Measurements from ENCODE around the gene BEST1.
"Not testable (repeated sequence)": the region's sequence is repeated elsewhere in the genome, so short reads cannot be mapped to it uniquely, and the experiment has no call there.

Gene BEST1

DNA sequence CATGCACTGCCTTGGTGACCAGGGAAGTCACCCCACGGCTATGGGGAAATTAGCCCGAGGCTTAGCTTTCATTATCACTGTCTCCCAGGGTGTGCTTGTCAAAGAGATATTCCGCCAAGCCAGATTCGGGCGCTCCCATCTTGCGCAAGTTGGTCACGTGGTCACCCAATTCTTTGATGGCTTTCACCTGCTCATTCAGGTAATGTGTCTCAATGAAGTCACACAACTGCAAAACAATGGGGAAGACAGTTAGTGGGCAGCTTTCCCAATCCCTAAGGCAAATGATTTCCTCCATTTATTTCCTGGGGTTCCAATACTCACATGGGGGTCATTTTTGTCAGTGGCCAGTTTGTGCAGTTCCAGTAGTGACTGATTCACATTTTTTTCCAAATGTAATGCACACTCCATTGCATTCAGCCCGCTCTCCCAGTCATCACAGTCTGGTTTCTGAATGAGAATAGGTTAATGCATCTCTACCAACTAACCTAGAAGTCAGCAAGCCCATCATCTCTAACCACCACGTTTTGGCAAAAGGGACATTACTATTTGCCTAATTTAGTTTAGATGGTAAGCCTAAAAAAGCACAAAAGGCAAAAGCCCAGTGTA is 14.6 kb downstream of the BEST1 start:
- not testable (repeated sequence) for DNase-seq (ENCODE audit: low read depth)

DNA sequence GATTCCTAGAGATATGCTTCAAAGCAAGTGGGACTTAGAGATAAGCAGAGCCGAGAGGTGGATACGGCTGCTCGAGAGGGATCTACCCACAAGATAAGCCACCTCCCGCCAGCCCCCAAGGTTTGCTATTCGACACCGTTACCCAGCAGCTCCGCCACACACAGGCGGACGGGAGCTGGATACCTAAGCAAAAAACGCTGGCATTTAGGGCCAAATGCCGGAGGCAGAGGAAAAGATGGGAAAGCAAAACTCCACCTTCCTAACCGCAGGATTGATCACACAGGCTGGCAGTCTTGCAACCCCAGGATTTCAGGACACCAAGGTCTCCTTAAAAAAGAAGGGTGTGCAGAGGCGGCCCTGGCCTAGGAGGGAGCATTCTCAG is 16.6 kb downstream of the BEST1 start:
- DNase-seq (ENCODE audit: low read depth): no peak

DNA sequence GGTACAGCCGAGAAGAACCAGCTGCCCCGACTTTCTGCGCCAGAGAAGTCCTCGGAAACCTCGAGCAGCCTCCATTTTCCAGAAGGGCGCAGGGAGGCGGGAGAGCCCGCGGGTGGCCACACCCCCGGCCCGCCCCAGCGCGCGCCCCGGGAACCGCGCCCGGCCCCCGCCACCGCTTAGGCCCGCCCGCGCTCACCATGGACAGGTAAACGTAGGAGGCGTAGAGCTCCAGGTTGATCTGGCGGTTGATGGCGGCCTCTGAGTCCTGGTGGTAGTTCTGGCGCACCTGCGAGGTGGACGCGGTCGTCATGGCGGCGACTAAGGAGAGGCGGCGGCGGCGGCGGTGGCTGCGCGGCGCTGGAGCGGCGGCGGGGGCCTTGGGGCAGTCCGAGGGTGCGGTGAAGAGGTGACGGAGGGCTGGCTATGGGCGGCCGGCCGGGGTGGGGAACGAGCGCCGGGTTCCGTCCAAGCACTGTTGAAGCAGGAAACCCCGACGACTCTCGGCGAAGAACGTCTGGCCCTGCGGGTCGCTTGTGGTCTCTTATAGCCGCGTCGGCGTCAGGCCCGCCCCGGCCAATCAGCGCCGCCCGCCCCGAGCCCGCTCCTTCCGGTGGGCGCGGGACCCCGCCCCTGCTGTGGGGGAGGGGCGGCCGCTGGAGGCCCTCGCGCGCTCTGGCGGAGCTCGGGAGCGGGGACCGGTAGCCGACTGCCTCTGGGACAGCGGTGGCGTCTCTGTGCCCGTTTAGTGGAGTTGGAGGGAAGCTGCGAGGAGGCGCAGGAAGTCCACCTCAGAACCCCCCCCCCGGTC is 17.2 kb downstream of the BEST1 start, which contains the start of gene FTH1:
FTH1 (minus strand) TSS at position 519 of the 808 bp plus-strand sequence; CDS start at position 310, 209 bp downstream.
- peak; percentile 56 for DNase-seq (ENCODE audit: low read depth)

DNA sequence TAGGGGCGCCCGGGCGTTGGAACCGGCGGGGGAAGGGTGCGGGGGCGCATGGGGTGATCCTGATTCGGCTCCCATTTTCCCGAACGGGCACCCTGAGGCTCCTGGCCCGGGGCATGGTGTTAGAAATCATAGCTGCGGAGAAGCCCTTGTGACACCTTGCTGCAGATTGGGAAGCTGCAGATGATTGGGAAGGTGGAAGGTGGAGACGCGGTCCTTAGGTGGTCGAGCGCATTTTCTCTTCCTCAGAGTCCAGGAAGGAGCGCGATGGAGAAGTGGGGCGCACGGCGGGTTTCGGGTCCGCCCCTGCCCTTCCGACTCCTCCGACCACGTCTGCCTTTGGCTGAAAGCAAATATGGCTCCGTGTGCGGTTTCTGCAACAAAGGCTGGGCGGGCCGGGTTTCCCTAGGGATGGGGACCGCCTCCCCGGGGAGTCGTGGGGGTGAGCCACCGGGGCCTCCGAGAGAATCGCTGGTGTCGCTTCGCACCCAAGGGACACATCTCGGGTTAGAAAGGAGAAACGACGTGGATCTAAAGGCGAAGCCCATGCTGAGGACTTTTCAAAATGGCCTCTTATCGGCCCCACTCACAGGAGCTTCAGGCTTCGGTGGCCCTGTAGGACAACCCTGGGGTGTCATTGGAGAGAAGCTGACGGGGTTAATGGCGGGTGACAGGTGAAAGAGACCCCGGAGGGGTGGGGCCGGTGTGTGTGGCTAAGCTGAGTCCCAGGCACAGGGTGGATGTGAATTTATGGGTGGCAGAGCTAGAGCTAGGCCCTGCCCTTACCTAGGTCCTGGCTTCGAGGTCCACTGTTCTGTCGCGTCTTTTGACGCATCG is 18.0 kb downstream of the BEST1 start:
- no peak for DNase-seq (ENCODE audit: low read depth)

DNA sequence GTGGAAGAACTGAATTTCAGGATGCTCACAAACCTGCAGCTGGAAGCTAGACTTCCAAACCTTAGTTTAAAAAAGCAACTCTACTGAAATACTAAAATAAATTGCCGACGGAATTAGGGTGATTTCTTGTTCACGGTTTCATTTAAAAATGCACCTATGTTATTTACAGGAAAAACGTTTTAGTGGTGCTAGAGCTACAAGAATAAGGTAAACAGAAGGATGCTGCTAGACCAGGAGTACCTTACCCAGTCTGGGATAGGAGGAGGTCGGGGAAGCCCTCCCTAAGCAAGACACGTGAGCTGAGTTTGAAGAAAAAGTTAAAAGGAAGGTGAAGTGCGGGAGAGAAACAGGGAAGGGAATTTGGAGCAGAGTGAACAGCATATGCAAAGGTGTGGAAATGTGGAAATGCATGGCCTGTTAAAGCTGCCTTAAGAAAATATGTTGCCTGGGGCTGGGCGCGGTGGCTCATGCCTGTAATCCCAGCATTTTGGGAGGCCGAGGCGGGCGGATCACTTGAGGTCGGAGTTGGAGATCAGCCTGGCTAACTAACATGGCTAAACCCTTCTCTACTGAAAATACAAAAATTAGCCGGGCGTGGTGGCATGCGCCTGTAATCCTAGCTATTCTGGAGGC is 18.7 kb downstream of the BEST1 start:
- no peak for DNase-seq (ENCODE audit: low read depth)

DNA sequence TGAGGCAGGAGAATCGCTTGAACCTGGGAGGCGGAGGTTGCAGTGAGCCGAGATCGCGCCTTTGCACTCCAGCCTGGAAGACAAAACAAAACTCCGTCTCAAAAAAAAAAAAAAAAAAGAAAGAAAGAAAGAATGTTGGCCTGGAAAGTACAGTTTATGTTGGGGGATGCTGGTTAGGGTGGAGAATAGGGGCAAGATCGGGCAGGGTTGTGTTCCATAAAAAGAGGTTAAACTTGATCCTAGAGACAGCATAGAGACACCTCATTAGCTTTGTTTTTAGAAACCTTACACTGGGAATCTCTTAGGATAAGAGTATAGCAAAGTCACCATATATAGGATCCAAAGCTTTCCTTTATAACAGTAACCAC is 19.2 kb downstream of the BEST1 start:
- DNase-seq (ENCODE audit: low read depth): no peak

DNA sequence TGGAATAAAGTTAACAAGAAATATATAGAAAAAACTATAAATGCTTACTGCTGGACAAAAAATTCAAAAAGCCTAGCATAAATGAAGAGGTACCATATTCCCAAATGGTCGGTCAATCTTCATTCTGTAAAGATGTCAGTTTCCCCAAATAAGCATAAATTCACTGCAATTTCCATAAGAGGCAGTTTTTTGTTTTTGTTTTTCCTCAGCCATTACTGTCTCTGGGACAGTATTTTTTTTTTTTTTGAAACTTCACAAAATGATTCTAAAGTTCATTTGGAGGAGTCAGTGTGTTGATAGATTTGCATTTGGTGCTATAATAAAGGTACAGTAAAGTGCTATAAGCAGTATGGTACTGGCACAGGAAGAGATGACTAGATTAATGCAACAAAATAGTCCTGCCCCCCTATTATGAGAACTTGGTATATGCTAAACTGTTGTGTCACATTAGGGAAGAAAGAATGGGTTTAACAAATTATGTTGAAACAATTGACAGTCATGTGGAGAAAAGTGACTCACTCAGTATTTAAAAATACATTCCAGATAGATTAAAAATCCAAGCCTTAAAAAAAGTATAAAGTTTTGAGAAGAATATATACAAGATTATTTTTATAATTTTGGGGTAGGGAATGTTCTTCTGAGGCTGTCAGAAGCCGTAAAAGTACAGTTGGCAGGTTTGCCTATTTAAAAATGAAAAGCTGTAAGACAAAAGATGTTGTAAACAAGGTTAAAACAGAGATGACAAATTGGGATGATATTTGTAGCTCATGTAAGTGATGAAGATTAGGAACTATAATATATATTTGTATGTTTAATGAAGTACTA is 19.9 kb downstream of the BEST1 start:
- DNase-seq (ENCODE audit: low read depth): no peak

DNA sequence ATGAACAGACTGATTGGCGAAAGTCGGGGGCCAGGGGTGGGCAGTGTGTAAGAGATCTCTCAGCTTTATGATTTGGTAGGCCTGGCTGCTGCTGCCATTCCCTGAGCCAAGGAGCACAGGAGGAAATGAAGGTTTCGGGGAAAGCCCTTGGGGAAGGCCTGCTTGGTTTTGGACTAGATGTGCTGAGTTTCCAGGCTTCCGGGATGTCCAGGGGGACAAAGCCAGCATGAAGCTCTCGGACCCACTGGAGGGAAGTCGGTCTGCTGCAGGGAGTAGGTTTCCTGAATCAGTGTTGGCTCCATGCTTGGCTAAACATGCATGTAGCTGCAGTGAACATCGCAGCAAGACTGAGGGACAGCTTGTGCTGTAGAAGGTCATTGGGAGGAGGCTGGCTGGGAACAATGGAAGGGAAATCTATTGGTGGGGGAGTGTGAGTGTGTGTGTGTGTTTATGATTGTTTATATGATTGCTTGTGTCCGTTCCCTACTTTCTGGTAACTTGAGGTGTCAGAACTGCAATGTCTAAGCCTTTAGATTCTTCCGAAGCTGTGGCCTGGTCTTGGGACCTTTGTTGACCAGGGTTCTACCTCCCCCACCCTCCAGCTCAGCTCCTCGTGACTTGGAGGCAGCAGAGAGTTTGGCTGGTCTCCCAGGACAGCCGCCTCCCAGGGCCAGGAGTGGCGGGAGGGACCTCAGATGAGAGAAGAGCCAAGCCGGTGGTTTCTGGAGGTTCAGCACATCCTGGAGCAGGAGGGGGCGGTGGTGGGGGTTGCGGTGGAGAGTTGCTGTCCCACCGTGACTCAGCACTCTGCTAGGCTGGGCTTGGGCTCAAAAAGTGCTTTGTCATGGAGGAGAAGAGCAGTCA is 21.3 kb downstream of the BEST1 start:
- DNase-seq (ENCODE audit: low read depth): no peak

DNA sequence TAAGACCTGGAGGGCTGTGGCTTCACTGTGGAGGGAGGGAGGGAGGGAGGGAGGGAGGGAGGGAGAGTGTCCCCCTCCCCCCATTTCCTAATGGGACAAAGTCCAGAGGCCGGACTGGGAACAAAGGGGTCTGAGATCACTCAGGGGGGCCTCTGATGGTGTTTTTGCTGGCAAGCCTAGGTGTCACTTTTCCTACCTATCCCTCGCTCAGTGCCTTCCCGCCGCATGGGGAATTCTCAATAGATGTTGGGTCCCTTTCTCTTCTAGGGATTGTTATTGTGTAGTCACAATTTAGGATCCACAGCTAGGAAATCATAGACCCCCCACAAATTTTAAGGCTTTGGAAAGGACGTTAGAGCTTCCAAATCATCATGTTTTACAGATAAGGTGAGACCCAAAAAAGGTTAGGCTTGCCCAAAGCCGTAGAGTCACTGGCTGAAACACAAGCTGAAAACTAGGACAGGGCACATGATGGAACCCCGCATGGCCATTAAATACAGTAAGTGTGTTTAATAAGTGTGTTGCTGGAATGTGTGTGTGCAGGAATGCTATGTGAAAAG is 22.0 kb downstream of the BEST1 start:
- DNase-seq (ENCODE audit: low read depth): no peak

DNA sequence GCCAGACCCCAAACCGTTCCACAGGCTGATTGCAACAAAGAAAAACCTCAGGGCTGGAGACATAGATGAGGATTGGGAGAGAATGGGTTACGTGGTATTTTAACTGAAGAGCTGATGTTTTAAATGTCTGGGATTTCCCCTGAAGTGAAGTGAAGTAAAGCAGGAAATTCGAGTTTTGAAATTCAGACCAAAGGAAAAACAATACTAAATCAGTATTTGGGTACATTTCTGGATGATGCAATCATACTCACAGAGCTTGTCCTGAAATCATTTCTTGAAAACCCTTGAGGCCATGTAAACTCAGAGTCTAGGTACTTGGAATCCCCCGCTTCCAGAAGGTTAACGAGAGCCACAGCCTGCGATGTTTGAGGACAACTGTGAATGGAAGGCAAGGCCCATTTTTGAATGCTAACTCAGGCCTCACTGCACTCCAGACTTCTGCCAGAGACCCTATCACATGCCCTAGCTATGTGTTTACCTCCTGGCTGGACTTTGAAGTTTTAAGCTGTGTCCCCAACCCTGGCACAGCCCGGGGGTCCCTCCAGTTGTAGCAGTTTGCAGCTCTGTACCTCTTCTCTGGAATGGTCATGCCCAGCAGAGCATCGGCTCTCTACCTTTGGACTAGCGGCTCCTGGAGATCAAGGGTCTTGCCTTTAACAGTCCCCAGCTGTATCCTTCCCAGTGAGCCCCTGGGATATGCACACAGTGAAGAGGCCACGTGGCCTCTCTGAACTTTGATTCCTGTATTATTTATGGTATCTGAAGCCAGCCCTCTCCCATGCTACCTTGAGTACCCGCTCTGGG is 22.7 kb downstream of the BEST1 start:
- no peak for DNase-seq (ENCODE audit: low read depth)

DNA sequence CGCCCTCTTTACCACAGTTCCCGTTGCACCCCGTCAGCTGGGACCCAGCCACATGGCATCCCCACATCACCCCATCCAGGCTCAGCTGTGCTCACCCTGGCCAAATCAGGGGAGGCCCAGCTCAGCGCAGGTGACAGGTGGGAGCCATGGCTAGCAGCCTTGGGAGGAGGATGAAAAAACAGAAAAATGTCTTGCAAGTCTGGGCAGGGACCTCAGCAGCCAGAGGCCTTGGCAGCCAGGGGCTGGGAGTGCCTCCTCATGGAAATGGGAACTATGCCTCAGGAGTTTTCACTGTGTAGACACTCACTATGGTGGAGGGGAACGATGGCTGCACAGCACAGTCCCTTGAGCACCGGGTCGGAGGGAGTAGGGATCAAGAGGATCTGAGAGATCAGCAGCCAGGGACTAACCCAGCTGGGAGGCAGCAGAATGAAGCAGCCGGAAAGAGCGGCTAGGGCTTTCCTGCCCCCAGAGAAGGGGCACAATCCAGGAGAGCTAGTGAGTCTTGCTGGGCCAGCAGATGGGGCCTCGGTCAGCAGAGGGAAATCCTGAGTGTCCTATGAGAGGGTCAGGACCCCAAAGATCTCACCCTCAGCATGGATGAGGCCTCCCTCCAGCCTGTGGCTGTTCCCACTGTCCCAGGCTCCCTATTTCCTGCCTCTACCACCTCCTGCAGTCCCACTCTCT is 23.5 kb downstream of the BEST1 start:
- DNase-seq (ENCODE audit: low read depth): no peak

GRCh38 chr11:61974766-61975631 is 24.8 kb downstream of the BEST1 start:
- DNase-seq (ENCODE audit: low read depth): no peak

DNA sequence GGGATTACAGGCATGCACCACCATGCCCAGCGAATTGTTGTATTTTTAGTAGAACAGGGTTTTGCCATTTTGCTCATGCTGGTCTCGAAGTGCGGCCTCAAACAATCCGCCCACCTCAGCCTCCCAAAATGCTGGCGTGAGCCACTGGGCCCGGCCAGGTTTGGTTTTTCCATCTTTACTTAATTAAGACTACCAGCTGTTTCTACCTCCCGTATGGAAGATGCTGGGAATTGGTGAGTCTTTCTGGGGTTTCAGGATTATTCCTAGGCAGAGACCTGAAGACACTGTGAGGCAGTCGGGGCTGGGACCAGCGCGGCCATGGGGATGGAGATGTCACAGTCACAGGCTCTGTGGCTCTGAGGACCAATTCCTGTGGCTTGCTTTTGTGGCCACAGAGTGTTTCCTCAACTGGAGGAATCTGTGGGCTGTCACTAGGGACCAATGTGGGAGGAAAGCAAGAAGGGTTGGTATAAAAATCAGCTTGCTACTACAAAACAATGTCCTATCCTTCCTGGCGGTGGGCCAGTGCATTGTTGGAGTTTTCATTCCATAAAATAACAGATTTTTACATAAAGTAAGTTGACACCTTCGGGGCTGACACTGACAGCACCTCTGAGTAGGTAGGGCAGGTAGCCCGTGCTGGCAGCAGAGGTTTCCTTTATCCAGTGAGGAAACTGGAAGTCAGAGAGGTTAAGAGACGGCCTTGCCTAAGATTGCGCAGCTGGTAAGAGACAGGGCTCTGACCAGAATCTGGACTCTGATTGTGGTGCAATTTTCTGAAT is 25.7 kb downstream of the BEST1 start:
- no peak for DNase-seq (ENCODE audit: low read depth)

GRCh38 chr11:61976420-61976800 is 26.3 kb downstream of the BEST1 start:
- no peak for DNase-seq (ENCODE audit: low read depth)

DNA sequence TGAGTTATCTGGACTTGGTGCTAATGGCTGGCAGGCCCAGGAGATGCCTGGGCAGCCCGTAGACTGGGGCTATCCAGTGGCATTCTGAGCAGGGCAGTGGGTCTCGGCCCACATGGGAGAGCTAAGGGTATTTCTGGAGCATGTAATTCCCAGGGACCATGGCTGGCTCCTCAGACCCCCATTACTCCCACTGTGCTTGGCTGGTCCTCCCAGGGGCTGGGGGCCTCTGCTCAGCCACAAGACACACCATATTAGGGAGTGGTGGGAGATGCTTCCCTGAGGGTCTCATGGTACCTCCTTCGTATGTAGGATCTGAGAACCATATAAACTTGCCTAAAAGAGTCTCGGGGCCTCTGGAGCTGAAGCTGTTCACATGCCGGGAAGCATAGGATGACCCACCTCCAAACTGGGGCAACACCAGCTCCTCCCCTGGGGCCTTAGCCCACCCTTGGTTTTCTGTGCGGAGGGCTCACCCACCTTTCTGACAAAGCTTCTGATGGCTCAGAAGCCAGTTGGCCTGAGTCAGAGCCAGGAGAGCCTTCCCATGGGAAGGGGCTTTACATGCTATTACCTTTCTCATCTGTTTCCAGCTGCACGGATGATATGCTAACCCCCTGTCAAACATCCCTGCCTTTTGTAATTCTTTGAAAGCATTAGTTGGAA is 26.8 kb downstream of the BEST1 start:
- DNase-seq (ENCODE audit: low read depth): no peak
